Adrenal gland (tissue), 12 donors: ENCODE results near the gene ACLY. TPM values are rescaled to one million over a fixed set of nuclear protein-coding genes. Genes with fewer than 3 reads are reported as not detected.

ENCODE experiments used
- DNase-seq, 7 donors: peaks; one replicate each; pipeline ENCODE4 v3.0.0-alpha.2; 2019 to 2020
- H3K27ac ChIP-seq, 5 donors: fragments of 200-600 bp; sonication (generic) in 4 of 5; 1 replicate in 3 of 5; 2 replicates in 2 of 5; pipeline versions ENCODE4 v1.5.1 to v1.8.0; 2016 to 2020; ENCODE audit warnings: mild to moderate bottlenecking in 1 of 5
- H3K27me3 ChIP-seq: fragments of 200-600 bp; 2 replicates; pipeline ENCODE4 v1.8.0; 2021
- H3K36me3 ChIP-seq, 2 donors: fragments of 200-600 bp; replicated peaks in 1 of 2; 1 replicate in 1 of 2; 2 replicates in 1 of 2; pipeline versions ENCODE4 v1.5.1 to v1.8.0; 2018 to 2022
- H3K4me1 ChIP-seq, 2 donors: fragments of 200-600 bp; replicated peaks in 1 of 2; 1 replicate in 1 of 2; 2 replicates in 1 of 2; pipeline versions ENCODE4 v1.5.1 to v1.8.0; 2018 to 2021
- H3K4me3 ChIP-seq, 4 donors: fragments of 200-600 bp; sonication (generic) in 3 of 4; one replicate each; pipeline ENCODE4 v1.5.1; 2016 to 2018
- H3K9me3 ChIP-seq, 3 donors: fragments of 200-600 bp; sonication (generic) in 1 of 3; replicated peaks in 1 of 3; 1 replicate in 2 of 3; 2 replicates in 1 of 3; pipeline versions ENCODE4 v1.5.1 to v1.8.0; 2016 to 2021
- POLR2A ChIP-seq, 2 donors: fragments of 450-650 bp; IDR thresholded peaks; one replicate each; pipeline ENCODE4 v1.6.1; 2017; ENCODE audit warnings: antibody characterized with exemption in 2 of 2, mild to moderate bottlenecking in 2 of 2, moderate library complexity in 1 of 2
- whole genome bisulfite sequencing, 4 donors: extraction: QIAGEN DNeasy Blood & Tissue Kit in 2 of 4; methylation state at CpG; one replicate each; pipeline versions ENCODE4 v1.1.5 to v1.1.7; 2013 to 2017; 5-methylcytosine and 5-hydroxymethylcytosine counted together
- intact Hi-C, 2 donors: fragments of 100-400 bp; cut with DNase I; formaldehyde crosslinking; loops; one replicate each; pipeline versions ENCODE4 v1.14.1 to v1.15.0; 2022 to 2023
- polyA plus RNA-seq, 3 donors: library from polyadenylated mRNA; stranded (reverse); fragments of 200-250 nt in 2 of 3; fragments of 350-450 nt in 1 of 3; fragmentation: Illumina TruSeq in 1 of 3; extraction: RNeasy Lipid Tissue Mini Kit (QIAGEN cat#74804) in 1 of 3; gene quantifications; one replicate each; pipeline ENCODE4 v1.2.3, GENCODE V29; 2013 to 2014
- total RNA-seq, 9 donors: library from RNA; depleted of rRNA in 4 of 9; stranded (reverse); fragments of >200 nt in 4 of 9; fragments of 120-200 nt in 1 of 9; fragmentation: NEBNext Ultra II Directional in 1 of 9; extraction: Animal tissue kit (Norgen Biotek cat#: 25700) in 1 of 9; gene quantifications; one replicate each; pipeline versions ENCODE4 v1.1.0 to v1.2.4, GENCODE V29; 2013 to 2023
- TF ChIP-seq, protein P1 (sequence below), 6 experiments: fragments of 450-650 bp in 4 of 6; fragments of 200-600 bp in 2 of 6; sonication (generic) in 1 of 6; IDR thresholded peaks; 1 replicate in 5 of 6; 2 replicates in 1 of 6; pipeline versions ENCODE4 v1.5.1 to v1.8.0; 2016 to 2021; ENCODE audit warnings: antibody characterized with exemption in 6 of 6, mild to moderate bottlenecking in 2 of 6, moderate library complexity in 1 of 6
- donor health status: healthy with polysubstance abuse.
- donor health status: Bipolar disorder and iron deficiency.
- donor health status: DM: yes; HTN: yes; CAD: no.
- donor health status: DM: no; HTN: no; CAD: no.
- donor health status: DM: no; HTN: no; CAD: no.
- donor health status: DM: yes; HTN: yes; CAD: no.

Gene ACLY
- total and polyA plus RNA-seq, 12 donors, result 18.0 to 190 (median 74.0) TPM

DNA sequence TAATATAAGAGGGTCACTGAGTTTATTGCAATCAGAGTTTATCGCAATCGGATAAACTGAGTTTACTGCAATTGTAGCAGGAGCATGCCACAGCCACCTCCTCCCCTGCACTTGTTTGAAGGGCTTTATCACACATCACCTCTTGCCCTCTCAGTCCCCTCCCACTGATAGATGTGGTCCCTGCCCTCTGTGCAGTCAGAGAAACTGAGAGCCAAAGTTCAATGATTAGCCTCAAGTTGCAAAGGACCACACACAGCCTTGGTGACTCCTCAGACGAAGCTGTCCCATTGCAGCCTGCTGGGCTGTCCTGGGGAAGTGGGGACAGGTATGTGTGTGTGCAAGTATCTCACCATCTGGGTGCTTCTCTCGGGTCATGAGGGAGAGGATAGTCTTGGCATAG lies 13.6 kb downstream of the ACLY start:
- Histone ChIP-seq H3K9me3 (no peaks in the 10 kb centered on the region), H3K27me3 (no peaks in the 10 kb centered on the region), H3K36me3 (peaks cover 0 to 73% of the 10 kb centered on the region in 2 donors), H3K4me3 (no peak overlapping the region), H3K27ac (no peak overlapping the region), H3K4me1 (peaks cover 0 to 4% of the 10 kb centered on the region in 2 donors)
- no peak for TF ChIP-seq POLR2A (IDR thresholded peaks at IDR 0.05)
- TF ChIP-seq, protein P1, sequence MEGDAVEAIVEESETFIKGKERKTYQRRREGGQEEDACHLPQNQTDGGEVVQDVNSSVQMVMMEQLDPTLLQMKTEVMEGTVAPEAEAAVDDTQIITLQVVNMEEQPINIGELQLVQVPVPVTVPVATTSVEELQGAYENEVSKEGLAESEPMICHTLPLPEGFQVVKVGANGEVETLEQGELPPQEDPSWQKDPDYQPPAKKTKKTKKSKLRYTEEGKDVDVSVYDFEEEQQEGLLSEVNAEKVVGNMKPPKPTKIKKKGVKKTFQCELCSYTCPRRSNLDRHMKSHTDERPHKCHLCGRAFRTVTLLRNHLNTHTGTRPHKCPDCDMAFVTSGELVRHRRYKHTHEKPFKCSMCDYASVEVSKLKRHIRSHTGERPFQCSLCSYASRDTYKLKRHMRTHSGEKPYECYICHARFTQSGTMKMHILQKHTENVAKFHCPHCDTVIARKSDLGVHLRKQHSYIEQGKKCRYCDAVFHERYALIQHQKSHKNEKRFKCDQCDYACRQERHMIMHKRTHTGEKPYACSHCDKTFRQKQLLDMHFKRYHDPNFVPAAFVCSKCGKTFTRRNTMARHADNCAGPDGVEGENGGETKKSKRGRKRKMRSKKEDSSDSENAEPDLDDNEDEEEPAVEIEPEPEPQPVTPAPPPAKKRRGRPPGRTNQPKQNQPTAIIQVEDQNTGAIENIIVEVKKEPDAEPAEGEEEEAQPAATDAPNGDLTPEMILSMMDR (IDR thresholded peaks at IDR 0.05), result no peak
- no peak for DNase-seq
- 82 to 96% (median 92%) methylated on average over 2 to 4 of the region's 4 CpGs for WGBS, 4 donors
- intact Hi-C loops, result no loop called here

DNA sequence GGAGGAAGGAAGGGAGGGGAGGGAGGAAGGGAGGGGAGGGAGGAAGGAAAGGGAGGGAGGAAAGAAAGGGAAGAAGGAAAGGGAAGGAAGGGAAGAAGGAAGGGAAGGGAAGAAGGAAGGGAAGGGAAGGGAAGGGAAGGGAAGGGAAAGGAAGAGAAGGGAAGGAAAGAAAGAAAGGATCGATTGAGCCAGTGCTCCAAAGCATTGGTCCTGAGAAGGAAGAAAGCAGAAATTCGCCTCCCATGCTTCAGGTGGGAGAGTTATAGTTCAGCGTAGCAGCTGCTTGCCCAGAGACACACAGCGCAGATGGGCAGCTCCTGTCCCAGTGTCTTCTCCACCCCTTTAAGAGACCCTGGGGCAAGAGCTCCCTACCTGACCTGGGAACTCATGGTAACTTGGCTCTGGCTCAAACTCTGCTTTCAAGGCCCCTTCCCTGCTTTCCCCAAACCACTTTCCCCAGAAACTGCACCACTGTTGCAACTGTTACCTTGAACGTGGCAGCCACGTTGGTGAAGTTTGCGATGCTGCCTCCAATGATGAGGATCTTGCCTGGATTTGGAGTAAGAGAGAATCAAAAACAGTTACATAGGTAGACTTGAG lies 14.4 kb downstream of the ACLY start:
- 85 to 91% (median 88%) methylated on average over 5 to 7 of the region's 7 CpGs for WGBS, 4 donors
- Histone ChIP-seq H3K27me3 (no peaks in the 10 kb centered on the region), H3K4me3 (no peak overlapping the region), H3K9me3 (no peaks in the 10 kb centered on the region), H3K4me1 (peaks cover 0 to 4% of the 10 kb centered on the region in 2 donors), H3K36me3 (peaks cover 0 to 69% of the 10 kb centered on the region in 2 donors), H3K27ac (no peak overlapping the region)
- intact Hi-C loops, result no loop called here
- DNase-seq, result no peak
- no peak for TF ChIP-seq POLR2A (IDR thresholded peaks at IDR 0.05)
- TF ChIP-seq, protein P1 (IDR thresholded peaks at IDR 0.05), result no peak

DNA sequence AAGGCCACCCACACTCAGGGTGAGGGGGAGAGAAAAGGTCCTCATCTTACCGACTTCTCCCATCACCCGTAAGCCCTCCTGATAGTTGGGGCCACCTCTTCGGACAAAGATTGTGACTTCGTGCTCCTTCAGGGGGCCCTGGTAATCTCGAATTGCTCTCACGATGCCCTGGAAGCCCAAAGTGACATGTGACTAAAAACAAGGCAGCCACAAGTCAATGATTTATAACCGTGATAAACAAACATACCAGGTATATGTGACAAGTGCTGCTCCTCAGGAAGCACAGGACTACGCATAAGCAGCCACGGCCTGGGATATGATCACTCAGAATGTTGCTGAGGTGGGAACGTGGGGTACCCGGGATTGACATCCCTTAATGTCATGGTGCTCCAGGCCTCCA lies 17.1 kb downstream of the ACLY start:
- Histone ChIP-seq H3K4me3 (no peak overlapping the region), H3K36me3 (peaks cover 0 to 87% of the 10 kb centered on the region in 2 donors), H3K9me3 (no peaks in the 10 kb centered on the region), H3K27me3 (no peaks in the 10 kb centered on the region), H3K27ac (no peak overlapping the region), H3K4me1 (no peaks in the 10 kb centered on the region)
- no peak for TF ChIP-seq POLR2A (IDR thresholded peaks at IDR 0.05)
- TF ChIP-seq, protein P1 (IDR thresholded peaks at IDR 0.05), result no peak
- DNase-seq, result no peak
- intact Hi-C loops, result no loop called here
- 84 to 92% (median 90%) methylated on average over 10 to 11 of the region's 11 CpGs for WGBS, 4 donors

DNA sequence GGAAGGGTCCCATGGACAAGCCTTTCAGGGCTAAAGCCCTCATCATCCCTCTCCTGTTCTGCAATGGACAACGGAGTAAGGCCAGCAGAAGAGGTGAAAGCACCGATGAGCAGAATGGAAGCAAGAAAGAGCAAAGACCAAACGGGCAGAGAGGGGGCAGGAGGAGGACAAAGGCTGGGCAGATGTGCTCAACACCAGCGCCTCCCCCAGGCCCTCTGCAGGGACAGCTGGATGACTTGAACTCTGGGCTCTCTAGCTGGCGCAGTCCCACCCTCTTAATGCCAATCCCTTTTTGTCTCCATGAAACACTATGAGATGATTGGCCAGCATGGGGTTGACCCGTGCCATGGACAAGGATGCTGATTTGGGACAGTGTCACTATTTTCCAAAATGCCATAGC lies 22.0 kb downstream of the ACLY start:
- Histone ChIP-seq H3K27ac (no peak overlapping the region), H3K4me1 (no peaks in the 10 kb centered on the region), H3K36me3 (peaks cover 0 to 81% of the 10 kb centered on the region in 2 donors), H3K9me3 (no peaks in the 10 kb centered on the region), H3K27me3 (no peaks in the 10 kb centered on the region), H3K4me3 (no peak overlapping the region)
- no peak for DNase-seq
- intact Hi-C loops, result loop anchor here in 1 of 2 donors (10.0 kb wide), 1 partner anchor 878 kb away; the partner anchor contains the start of gene VPS25
- WGBS, 4 donors, result 91 to 95% (median 93%) methylated on average over 6 of the region's 6 CpGs
- TF ChIP-seq, protein P1 (IDR thresholded peaks at IDR 0.05), result no peak
- TF ChIP-seq POLR2A (IDR thresholded peaks at IDR 0.05), result no peak
